HG02678 (cell line): ENCODE results near the gene KCNJ11.

Experiments used
- ATAC-seq: cut with Tn5 transposase; IDR thresholded peaks from one replicate; pipeline ENCODE4 v1.9.1; 2021; ENCODE audit warnings: mild to moderate bottlenecking, moderate library complexity; ENCODE audit not compliant: unreplicated experiment

The KCNJ11 gene

GRCh38 chr11:17369094-17369493 lies 19.4 kb downstream of the KCNJ11 start:
- ATAC-seq: no peak

- no peak for ATAC-seq
Measured at GRCh38 chr11:17368551-17368950, 19.9 kb downstream of the KCNJ11 start.

- ATAC-seq: no peak
Measured at GRCh38 chr11:17366495-17366894, 22.0 kb downstream of the KCNJ11 start.

- ATAC-seq: peak; percentile 37
Measured at GRCh38 chr11:17354601-17354991, 33.9 kb downstream of the KCNJ11 start.

- no peak for ATAC-seq
Measured at GRCh38 chr11:17353821-17354600, 34.4 kb downstream of the KCNJ11 start.

GRCh38 chr11:17352950-17353820 lies 35.3 kb downstream of the KCNJ11 start:
- no peak for ATAC-seq

GRCh38 chr11:17351510-17352176 lies 36.8 kb downstream of the KCNJ11 start, which contains the start of gene NCR3LG1:
TSS of gene NCR3LG1 (plus strand) at chr11:17351800. CDS start at chr11:17351970, 170 bp downstream.
- ATAC-seq: no peak

GRCh38 chr11:17351172-17351509 lies 37.3 kb downstream of the KCNJ11 start:
- ATAC-seq: no peak

GRCh38 chr11:17350455-17351171 lies 37.8 kb downstream of the KCNJ11 start:
- ATAC-seq: no peak

- ATAC-seq: no peak
Measured at GRCh38 chr11:17347676-17348075, 40.8 kb downstream of the KCNJ11 start.

- no peak for ATAC-seq
Measured at GRCh38 chr11:17343907-17344306, 44.6 kb downstream of the KCNJ11 start.

- no peak for ATAC-seq
Measured at GRCh38 chr11:17343257-17343656, 45.2 kb downstream of the KCNJ11 start.
